Measurements from ENCODE around the gene NEDD4L.

The NEDD4L gene

DNA sequence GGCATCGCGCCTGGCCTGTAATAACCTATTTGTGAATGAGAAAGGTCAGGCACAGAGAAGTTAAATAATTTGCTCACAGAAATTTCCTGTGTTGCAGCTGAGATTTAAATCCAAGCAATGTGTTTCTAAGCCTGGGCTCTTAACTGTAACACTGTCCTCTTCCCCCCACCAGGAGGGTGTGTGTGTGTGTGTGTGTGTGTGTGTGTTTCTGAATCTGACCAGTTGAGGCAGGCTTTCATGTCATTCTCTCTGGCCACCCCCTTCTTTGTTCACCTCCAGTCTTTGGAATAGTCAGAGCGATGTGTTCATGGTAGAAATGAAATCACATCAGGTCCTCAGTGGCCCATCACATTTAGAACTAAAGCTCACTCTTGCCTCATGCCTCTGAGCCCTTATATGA lies 81.2 kb downstream of the NEDD4L start:
- DNase-seq: no peak

DNA sequence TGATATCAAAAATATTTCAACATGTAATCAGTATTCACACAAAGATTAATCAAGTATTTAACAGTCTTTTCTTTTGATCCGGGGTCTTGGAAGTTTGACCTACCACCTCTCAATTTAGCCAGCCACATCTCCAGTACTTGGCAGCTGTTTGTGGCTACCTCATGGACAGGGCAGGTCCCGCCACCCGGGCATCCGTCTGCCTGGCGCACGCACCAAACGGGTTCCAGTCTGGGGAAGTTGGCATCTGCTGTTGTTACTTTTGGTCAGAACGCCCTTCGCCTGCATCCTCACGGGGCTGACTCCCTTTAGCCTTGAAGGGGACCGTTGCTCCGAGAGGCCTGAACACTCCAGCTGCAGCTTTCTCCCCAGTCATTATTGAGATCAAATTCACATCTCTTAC lies 81.7 kb downstream of the NEDD4L start:
- DNase-seq: no peak

DNA sequence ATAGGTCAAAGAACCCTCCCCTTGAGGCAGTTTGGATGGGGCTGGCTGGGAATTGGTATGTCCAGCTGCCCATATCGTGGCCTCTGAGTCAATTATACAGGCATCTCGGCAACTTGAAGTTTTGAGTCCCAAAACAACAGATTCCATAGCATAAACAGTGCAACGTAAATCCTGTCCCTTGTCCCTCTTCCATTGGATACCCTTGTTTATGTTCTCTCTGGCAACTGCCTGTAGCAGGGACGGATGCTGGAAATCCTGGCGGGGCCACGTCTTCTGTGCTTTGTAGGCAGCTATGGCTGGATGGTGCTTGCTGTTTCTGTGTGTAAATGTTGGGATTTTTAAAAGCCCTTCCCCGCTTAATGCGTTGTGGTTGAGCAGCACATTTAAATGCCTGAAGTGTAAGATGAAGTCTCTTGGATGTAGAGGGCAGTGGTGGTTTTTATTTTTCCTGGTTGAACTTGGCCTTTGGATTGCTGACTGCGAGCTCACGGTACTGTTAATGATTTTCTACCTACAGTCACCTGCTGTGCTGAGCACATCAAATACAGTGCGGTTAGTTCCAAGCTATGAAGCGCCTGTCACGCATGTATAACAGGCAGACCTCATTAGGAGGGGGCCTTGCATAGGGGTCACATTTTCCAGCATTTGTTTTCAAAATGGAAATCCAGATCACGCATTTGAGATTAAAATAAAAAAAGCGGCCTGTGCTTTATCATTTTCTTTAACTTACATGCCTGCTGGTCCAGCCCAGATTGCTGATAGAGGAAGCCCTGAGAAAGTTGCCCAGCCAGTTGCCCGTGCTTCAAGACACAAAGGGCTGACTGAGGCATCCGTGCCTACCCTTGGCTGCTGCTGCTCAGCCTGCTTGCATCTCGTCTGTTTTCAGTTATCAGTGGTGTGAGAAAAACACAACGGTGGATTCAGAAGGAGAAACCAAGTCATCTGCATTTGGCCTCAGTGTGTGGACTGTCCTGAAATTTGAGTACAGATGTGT lies 84.7 kb downstream of the NEDD4L start:
- no peak for DNase-seq

DNA sequence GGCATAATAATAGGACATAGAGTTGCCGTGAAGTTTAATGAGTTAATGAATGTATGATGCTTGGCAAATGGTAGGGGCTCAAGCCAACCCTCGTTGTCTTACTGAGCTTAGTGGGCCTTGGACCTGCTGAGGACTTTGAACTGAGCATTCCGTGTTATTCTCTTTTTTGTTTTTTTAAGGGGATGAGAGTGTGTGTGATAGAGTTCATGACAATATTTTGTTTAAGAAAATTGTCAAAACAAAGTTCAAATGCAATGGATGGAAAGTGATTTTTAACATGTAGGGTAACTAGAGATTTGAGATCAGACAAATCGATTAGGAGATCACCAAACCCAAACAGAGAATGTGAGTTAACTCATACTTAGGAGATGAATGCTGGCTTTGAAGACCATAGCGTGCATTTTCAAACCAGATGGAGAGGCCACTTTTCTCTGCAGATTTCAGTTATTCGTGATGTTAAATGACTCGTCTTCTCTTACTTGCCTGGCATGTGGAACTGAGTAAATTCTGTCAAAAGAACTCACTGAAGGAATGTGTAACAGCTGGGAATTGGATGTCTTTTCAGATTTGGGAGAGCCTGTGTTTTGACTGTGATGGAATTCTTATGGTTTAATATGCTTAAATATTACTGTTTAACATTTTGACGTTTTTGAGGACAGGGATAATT lies 88.7 kb downstream of the NEDD4L start:
- no peak for DNase-seq

DNA sequence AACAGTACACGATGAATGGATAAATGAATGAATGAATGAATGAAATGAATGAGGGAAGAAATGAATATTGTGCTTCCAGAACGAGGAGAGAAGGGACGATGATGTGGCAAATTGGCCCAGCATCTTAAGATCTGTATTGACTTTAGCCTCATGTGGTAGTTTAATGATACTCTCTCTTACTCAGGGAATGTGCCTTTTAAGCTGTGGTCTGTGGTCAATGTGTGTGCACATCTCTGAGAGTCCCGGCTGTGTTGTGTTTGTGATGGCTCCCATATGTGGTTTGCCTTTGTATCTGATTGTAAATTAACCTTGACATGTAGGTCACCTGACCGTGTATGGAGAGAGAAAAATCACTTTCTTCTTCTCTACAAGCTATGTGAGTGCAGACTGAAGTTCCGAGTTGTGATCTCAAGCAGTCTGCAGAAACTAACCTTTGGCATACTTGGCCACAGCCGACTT lies 91.2 kb downstream of the NEDD4L start:
- peak in 1 of 2 donors; percentile 4 for DNase-seq

DNA sequence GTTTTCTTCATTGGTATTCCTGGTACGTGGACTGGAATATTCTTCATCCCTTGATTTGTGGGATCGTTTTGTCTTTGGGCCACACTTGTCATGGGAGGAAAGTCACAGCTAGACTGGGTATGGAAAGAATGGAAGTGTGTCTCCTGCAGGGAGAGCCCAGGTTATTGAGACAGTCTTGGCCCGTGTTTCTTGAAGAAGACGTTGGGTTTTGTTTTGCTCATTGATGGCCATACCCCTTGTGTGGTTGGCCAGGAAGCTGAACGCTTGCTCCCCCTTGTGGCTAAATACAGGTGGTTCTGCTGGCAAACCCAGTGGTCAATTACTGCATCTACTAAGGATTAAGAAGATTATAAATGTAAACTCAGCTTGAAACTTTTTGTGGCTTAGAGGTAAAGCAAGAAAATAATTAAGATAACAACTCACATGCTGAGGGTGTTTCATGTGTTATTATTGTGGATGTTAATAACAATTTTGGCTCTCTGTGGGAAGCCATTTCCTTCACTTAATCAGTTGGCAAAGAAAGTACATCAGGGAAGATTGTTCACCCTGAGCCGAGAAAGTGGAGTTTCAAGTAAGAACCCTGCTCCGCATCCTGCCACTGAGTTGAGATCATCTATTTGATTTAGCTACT lies 91.8 kb downstream of the NEDD4L start:
- DNase-seq: peak; percentile 52 to 55

DNA sequence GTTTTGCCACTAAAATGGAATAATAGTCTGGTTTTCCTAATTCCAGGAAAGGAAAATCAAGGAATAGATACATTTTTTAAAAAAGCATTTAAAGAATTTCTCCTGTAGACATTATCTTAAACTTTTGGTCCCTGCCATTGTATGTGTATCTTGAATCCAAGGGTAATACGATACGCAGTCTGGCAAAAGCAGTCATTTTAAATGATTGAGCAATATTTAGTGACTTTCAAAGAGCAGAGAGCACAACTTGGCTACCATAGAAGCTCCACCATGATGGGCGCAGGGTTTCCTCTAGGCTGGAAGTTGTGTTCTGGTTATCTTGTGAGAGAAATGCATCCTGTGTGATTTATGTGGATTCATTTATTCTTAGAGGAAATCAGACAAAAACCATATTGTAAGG lies 92.9 kb downstream of the NEDD4L start:
- DNase-seq: no peak

DNA sequence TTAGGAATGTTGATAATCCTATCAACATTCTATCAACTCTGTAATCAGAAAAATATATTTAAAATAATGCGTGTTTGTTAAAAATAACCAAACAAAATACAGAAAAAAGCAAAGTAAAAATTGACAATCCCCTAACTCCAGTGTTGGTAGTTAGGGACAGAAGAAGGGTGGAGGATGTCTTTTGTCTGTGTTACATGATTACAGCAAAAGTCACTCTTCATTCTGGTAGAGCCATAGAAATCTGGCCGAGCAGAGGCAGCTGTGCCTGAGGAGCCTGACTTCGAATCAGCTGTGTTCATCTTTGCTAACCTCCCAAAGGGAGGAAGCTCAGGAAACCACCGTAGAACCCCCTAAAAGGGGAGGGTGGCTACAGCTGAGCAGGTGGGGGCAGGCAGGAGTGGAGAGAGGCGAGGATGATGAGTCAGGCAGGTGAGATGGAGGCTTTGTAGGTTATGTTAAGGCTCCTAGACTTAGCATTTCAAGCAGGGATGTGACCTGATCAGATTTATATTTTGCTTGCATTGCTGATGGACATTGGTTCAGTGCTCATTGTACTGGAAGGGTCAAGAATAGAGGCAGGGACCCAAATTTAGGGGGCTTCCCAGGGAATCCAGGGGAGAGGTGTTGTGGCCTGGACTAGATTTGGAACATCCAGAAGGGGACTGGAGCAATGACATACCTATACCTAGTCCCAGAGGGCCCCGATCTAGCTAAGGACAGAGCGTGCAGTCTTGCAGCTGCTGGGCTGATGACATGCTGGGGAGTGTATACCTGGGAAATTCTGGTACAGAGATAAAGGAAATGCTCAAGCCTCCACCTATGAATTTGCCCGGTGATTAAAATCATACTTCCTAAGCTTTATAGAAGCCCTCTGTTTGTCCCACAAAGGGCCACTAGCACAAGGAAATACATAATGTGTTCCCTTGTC lies 95.7 kb downstream of the NEDD4L start:
- DNase-seq: no peak

DNA sequence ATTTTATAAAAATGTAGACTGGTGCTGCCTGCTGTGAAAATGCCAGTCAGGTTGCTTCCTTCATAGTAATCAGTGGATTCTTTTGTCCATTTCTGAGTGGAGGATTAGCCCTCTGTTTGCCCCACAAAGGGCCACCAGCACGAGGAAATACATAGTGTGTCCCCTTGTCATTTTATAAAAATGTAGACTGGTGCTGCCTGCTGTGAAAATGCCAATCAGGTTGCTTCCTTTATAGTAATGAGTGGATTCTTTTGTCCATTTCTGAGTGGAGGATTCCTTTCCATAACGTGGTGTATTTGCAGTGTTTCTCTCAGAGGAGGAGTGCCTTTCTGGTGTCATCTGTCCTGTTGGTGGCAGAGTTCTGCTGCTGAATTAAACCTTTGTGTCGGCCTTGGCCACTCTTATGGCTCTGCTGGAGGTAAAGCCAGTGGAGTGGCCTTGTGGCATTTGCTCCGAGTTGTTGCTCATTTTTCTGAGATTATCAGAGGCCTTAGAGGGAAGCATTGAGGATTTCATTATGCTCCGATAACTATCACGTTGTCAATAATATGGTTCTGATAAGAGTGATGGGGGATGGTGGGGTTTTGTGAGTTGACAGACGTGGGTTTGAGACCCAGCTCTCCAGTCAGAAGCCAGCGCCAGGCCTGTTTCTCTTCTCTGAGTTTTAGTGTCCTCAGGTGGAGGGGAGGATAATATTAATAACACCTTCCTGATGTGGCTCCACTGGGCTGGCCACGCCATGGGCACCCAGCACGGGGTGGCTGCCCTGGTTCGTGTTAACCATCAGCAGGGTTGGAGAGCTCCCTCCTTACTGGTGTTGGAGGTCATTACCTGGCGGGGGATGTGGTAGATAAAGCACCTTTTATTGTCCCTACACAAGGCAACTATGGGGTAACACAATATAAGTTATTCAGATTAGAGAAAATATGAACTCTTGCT lies 96.6 kb downstream of the NEDD4L start:
- DNase-seq: no peak

DNA sequence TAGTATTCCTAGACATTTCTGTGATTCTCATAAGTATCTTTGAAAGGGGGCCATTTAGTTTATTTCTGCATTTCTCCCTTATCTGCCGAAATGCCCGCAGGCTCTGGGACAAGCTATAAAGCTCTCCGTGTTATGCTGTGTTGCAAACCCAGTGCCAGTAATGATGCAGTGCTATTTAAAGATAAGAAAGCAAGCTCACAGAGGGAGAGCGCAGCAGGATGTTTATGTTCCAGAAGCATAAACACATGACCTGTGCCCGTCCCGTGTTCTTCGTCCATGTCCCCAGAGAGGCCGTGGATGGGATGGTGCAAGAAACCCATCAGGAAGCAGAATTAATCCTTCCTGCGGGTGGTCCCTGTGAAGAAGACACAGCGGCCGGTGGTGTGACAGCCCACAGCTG lies 99.4 kb downstream of the NEDD4L start:
- DNase-seq: no peak

DNA sequence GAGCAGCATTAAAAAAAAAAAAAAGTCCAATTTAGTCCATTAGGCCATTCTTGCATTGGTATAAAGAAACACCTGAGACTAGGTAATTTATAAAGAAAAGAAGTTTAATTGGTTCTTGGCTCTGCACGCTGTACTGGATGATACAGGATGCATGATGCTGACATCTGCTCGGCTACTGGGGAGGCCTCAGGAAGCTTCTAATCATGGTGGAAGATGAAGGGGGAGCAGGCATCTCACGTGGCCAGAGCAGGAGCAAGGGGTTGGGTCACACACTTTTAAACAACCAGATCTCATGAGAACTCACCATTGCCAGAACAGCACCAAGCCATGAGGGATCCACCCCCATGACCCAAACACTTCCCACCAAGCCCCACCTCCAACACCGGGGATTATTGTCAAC lies 100.1 kb downstream of the NEDD4L start:
- DNase-seq: no peak

DNA sequence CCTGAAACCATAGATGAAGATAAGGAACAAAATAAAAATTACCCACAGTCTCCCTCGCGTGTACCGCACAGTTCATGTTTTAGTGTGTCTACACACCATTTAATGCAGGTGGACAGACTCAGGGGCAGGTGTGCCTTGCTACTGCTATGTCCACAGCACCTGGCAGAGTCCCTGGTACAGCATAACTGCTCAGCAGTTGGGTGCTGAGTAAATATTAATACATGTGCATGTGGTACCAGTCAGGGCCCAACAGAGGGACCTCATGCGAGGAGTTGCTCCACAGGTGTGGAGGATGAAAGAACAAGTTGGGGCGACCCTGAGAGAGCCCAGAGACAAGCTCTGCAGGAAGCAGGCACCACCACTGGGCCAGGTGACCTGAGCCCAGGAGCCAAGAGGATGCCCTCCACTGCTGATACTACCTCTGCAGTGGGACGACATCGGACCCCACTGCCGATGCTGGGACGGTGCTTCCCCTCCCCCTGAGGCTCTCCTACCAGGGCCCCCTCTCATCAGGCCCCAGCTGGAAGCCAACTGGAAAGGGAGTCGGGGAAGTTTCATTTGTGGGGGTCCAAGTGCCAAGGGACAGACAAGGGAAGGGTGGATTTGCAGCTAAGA lies 100.8 kb downstream of the NEDD4L start:
- no peak for DNase-seq

DNA sequence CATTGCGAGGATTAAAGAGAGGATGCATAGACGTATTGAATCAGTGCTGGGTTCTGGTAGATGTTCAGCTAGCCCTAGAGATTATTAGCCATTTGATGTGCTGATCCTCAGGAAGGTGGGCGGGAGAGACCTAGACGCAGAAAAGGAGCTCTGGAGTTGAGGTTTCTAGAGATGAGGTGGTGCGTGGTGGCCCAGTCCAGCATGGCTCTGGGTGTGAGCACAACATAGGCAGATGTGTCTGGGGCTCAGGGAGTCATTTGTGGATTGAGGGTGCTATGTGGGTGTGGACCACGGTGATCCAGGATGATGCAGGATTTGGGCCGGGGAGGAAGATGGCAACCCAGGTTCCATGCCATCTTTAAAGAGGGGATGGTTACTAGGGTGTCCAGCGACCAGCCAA lies 102.1 kb downstream of the NEDD4L start:
- no peak for DNase-seq

DNA sequence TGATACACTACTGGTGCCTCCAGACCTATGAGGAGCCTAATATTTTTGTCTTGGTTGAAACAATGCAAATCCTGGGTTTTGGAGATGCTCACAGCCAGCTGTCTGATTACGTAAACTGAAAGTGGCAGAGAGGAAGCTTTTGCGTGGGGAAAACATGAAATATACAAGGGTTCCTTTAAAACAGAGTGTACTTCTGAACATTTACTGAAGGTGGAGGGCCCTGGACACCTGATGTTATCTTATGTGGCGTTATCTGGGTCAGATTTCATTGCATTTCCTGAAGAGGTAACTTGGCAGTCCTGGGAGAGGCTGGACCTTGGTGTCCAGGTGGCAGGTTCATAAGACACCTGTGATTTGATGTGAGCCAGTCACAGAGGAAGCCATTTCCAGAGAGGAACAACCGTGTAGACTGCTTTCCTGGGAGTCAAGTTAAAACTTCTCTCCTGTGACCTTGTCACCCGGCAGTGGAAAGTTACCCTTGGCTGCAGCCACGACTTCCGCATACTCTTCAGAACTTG lies 105.0 kb downstream of the NEDD4L start:
- no peak for DNase-seq

DNA sequence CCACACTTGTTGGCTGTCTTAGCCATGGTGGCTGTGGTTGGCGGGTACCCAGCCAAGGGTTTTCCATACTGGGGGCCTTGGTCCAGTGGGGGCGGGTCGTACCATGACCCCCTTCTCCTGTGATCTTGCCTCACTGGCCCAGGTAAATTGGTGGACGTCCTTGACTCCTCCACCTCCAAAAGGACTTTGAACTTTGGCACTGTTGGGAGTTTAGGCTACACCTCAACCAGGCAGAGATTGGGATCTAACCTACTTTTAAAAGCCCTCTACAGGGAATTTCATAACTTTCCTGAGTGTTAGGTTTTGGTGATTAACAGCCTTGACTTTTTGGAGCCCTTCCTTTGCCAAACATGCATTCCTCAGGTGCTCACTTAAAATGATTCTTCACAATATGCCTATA lies 106.7 kb downstream of the NEDD4L start:
- no peak for DNase-seq

DNA sequence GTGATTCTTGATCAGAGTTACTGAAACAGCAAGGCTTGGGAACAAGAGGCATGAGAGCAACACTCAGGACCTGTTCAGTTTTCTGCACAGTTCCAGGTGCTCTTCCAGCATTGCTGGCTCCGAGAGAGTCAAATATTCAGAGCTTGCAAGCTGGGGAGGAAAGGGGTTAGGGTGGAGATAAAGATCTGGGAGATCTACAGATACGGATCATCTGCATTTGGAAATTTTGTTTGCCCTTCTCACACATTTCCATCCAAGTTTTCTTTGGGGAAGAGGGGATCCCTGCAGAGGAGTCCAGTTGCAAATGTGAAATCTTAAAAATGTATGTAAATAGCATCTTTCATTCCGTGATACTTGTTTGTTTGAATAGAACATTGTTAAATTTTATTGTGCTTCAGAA lies 108.2 kb downstream of the NEDD4L start:
- DNase-seq: no peak

DNA sequence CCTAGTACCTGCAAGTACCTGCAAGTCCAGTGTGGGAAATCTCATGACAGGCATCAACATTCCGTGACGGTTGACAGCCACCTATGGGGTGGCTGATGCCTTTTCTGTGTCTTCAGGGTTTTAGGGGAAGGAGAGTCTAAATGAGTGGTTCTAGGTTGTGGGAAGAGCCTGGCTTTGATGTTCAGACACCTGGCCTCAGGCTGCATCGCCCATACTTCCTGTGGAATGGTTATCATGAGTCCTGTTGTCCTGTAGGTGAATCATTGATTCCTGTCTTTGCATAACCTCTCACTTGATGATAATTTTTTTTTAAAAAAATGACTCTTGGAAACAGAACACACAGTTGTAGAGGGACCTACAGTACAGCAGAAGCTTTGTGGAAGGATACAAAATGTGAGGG lies 108.9 kb downstream of the NEDD4L start:
- no peak for DNase-seq

DNA sequence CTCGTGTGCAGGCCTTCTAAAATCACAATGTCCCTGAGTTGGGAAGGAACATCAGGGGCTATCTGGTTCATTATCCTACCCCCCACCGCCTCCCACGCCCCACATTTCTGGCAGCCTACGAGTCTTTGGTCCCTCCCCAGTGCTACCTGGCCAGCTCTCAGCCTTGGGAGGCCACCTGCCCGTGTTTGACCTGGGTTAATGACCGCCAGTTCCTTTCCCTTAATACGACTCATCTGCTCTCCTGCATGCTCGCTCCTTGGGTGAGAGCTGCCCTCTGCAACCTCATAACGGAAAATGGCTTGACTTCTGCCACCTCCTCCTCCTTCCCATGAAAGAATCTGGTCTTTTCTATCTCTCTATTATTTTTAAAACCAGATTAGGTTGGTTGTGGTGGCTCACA lies 112.5 kb downstream of the NEDD4L start:
- DNase-seq: no peak

DNA sequence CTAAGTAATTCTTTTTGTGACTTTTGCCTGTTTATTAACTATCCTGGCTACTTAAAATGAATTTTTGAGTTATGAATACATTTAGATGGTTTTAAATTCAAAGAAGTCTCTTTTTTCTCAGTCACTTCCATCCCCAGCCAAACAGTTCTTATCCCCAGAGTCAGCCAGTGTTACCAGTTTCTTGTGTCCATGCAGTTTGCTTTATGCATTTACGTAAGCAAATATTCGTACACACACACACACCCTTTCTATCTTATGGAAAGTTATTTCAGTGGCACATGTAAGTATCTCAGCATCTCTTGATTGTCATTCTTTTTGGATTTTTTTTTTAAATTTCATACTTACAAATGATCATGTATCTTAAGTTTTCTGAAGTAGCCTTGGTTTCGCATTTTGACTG lies 113.2 kb downstream of the NEDD4L start:
- no peak for DNase-seq

DNA sequence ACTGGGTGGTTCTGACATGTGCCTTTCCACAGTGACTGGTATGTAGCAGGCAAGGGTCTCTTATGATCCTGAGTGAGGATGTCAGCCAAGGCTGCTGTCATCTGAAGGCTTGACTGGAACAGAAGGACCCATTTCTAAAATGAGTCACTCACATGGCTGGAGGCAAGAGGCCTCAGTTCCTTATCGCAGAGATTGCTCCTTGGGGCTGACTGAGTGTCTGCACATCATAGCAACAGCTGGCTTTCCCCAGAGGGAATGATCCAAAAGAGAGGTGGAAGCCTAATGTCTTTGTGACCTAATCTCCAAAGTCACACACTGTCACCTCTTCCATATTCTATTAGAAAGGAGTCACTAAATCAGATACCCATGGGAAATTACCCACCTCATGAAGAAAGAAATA lies 114.0 kb downstream of the NEDD4L start:
- DNase-seq: no peak

DNA sequence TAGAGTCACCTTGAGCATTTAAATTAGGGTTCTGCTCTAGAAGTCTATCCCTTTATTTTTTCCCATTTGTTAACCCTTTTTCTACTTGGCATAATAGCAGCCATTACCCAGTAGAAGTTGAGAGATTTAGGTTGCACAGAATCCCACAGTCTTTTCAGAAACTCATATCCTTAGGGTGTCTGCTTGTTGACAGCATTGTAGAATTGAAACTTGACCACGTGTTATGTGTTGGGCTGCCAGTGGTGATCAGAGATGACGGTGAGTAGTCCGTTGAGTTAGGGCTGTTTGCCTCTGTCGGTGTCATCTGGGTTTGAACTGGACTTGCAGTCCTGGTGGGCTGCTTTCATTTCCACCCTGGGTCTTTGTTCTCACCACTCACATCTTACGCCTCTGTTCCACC lies 114.4 kb downstream of the NEDD4L start:
- no peak for DNase-seq
